NCI-H774 (cell line): Measurements from ENCODE around the gene SCN1A.
"Not testable (repeated sequence)": the region's sequence is repeated elsewhere in the genome, so short reads cannot be mapped to it uniquely, and the experiment has no call there.

Experiments used
- DNase-seq: peaks from one replicate; lab custom pipeline; 2025; lab: John Stamatoyannopoulos, UW

Gene SCN1A

DNA sequence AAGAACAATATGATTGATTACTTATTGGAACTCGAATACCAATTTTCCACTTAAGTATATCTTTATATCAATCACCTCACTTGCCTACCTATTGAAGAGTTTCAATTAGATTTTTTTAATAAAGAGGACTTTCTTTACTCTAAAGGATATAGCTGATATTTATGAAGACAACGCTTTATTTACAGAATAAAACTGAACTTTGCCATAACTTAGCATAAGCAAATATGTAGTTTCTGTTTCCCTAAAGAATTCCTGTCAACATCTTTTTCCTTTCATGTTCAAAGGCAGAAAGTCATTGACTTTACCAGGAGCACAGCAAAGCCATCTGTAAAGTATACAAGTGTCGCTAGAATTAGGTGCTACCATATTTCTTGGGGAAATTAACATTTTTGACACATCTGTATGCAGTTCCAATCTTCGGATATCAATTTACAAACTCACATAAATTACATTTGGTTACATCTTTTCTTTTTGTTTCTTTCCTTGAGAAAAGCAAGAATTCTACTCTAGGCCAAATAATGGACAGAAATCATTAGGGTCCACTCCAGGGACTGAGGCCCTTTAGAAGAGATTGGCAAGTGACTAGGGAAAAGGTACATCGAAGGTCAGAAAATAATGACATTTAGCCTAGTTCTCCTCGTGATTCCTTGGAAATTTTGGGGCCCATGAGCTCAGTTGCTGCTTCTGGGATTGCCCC, 7.5 kb upstream of the SCN1A start:
- no peak for DNase-seq

DNA sequence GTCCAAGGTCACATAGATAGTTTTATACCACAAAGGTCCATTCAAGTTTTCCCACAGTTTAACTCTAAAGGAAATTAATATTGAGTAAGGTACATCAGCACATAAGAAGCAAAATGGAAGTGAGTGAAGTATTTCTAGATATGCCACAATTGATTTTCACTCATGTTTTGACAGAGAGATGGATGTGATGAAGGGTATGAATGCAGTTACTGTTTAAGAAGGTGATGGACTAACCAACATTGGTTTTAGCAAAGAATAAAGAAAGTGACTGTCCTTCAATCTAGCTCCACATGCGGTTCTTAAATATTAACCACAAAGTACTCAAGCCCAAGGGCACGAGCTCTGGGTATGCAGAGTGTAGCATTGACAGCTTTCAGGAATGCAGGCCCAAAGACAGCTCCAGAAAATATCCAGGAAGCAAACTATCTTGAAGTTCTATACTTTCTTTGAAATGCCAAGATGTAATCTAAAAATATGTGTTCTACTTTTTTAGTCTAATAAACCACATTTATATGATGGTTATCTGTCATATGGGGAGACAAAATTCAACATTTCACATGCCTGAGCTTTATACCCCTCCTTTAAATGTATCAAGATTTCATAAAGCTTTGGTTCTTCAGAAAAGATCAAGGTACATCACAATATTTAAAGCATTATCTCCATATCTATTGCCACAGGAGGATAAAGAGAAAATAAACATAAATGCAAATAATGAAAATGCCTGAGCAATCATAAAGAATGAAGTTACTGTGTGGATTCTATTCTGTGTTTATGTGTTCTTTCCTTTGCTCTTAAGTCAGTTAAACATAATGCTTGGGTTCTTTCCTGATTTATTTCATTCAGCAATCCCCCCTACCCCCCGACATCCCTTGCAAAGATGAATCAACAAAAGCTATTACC, 6.7 kb upstream of the SCN1A start:
- DNase-seq: no peak

DNA sequence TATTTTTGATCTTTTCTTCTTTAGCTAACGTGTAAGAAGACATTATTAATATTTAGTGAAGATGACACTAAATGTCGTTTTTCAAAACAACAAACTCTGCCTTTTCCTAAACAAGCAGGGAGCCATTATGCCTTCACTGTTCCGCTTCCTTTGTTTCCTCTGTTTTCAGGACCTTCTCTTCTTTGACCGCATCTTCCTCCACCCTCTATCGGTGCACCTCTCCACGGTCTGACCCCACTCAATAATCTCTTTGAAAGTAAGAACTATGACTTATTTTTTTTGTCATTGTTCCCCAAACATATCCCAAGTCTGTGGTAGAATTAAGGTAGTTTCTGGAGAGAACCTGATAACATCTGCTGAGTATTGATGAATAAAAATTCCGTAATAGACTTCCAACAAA, 5.8 kb upstream of the SCN1A start:
- DNase-seq: no peak

DNA sequence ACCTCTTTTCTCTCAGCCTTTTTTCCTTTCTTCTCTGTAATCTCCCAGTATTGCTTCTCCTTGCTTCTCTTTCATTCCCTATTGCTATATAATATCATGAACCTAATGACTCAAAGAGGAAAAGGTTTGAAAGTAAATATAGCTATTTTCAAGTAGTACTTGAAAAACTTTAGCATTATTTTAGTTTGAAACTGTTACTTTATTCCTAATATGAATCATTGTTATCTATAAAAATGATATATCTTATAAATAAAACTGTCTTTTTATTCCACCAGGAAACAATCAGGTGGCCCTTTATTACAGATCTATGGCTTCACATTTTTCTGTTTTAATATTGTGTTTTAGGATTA, 311 bp upstream of the SCN1A start:
- DNase-seq: no peak

DNA sequence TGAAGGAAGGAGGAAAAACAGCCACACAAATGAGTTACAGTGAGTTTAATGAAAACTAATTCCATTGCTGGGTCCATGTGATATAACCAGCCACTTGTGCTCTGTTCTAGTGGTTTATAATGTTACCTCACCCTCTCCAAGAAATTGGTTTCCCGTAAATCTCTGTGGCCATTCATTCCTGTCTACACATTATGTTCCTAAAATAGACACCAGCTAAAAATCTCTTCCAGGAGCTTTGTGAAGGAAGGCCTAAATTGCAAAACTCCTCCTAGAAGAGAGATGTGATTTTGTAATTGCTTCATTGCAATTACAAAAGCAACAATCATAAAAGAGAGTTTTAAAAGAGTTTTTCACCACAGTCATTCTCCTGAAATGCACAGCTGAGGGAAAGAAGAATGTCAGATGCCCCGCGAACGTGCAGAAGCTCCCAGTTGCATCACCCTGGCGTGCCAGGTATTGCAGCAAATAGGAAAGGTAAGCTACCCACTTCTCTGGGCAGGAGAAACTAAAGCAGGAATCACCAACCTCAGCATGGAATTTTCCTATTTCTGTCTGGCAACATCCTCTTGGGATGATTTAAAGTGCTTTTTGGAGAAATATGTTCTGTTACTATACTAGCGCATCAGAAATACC, 1.7 kb downstream of the SCN1A start:
- no peak for DNase-seq

DNA sequence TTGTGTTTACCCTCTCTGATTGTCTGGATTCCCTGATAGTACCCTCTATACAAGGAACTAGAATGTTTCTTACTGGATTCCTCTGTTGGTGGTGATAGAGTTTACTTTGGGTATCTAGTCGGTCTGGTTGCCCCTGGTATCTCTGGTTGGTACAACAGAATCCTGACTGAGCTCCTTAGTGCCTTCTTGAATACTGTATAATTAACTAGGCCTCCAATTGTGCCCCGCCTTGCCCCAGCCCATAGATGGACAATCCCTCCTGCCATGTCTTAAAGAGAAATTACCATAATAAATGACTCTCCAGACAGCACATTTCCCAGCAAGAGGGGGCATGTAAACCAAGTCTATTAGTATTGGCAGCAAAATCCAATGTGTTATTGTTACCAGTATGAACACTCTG, 2.3 kb downstream of the SCN1A start:
- DNase-seq: no peak

DNA sequence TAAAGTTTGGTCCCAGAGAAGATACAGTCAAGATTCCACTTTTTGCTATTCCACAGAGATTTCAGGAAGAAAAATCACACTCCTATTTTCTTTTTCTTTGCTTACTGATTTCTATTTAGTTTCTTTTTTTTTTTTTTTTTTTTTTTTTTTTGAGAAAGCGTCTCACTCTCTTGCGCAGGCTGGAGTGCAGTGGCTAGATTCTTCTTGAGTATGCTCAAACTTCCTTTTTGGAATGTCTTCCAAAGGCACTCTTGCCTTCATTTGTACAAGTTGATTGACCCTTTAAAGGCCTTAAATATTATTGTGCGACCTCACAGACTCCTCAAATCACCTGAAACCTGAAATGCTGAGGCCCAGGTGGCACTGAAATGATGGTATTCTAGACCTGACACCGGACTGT, 9.6 kb downstream of the SCN1A start:
- no peak for DNase-seq

DNA sequence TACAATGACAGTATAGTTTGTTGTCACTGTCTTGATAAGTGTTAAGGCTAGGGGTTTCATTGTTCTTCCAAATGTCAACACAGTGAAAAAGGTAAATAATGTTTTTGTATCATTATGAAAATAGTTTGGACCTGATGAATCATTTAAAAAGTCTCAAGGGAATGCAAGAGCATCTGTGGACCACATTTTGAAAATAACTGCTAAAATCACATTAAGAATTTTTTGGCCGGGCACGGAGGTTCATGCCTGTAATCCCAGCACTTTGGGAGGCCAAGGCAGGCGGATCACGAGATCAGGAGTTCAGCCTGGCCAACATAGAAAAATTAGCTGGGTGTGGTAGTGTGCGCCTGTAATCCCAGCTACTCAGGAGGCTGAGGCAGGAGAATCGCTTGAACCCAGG, 10.3 kb downstream of the SCN1A start:
- DNase-seq: no peak

DNA sequence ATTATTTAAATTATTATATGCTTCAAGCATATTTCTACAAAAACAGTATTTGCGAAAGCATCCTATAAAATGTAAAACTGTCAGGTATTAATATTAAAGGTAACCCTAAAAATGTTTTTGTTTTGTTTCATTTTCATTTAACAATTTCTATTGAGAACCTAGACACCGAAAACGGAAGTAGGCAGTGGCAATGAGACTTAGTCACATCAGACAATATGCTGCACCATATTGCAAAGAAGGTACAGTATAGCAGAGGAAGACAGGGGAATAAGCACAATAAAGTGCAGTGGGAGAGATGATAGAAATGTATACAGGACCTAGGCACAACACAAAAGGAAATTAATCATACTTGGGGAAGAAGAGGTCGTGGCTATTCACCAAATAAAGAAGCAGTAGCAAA, 12.2 kb downstream of the SCN1A start:
- DNase-seq: no peak

DNA sequence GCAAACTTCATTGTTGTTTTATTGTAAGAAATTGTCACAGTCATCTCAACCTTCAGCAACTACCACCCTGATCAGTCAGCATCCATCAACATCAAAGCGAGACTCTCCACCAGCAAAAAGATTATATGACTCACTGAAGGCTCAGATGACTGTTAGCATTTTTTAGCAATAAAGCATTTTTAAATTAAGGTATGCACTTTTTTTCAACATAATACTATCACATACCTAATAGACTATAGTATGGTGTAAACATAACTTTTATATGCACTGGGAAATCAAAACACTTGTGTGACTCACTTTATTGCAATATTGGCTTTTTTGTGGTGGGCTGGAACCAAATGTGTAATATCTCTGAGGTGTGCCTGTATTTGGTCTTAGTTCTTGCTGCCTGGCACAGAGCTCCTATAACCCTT, 15.6 kb downstream of the SCN1A start:
- no peak for DNase-seq

DNA sequence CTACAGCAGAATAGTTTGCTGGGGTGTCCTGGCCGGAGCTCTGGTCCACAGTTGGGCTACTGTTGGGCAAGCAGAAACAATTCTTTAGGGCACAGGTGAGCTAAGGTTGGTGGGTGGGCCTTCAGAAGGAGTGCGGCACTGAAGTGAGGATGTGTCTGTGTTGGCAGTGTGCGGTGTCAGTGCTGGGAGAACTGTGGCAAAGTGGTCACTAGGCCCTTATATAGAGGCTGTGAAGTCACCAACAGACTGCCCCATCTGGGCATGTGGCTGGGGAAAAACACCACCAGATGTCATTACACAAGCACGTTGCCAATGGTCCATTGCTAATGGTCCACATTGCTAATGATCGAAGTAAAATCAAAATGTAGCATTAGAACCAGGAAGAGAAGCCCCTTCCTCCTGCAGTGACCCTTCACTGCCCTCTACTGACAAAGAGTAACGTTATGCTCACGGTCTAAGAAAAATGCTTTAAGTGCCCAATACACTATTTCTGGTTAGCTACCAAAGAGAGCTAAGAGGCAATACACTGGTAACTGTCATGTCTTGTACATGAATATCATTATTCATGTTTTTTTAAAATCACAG, 21.3 kb downstream of the SCN1A start:
- DNase-seq: no peak

DNA sequence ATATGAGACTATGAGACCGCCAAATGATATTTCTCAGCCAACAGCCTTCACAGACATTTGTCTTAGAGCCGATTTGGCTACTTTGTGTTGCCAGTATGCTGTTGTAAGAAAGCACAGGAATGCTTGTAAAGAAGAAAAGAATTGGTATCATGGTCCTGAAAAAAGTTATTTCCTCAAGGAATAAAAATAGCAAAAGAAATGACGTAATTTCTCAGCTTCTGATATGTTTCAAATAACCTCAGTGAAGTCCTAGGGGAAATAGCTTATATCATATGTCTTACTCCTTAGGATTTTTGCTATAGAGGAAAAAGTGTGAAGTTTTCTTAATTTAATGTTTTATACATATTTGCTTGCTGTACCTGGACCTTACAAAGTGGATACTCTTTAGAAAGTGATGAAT, 23.0 kb downstream of the SCN1A start:
- no peak for DNase-seq

DNA sequence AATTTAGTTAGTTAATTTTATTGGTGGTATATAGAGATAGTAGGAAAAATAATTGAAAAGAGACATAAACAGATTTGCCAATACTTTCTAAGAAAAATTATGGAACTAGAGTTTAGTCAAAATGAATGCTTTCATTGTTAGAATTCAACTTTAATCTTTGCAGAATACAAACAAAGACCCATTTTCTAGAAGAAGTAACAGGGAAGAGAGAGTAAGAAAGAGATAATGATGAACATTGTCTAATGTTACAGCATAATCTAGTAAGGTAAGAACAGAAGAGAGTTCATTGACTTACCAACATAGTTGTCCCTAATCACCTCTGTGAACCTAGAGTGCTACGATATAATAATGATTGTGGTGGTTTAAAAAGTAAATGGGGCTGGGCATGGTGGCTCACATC, 23.7 kb downstream of the SCN1A start:
- DNase-seq: no peak

DNA sequence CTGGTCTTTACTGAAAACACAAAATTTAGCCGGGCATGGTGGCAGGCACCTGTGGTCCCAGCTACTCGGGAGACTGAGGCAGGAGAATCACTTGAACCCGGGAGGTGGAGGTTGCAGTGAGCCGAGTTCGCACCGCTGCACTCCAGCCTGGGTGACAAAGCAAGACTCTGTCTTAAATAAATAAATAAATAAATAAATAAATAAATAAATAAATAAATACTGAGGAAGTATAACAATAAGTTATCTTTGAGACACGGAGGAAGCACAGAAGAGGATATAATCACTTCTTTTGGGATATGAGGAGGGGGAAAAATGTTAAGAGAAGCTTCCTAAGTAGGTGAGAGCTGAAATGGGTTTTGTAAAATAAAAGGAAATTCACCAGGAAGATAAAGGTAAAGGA, 24.5 kb downstream of the SCN1A start:
- not testable (repeated sequence) for DNase-seq

DNA sequence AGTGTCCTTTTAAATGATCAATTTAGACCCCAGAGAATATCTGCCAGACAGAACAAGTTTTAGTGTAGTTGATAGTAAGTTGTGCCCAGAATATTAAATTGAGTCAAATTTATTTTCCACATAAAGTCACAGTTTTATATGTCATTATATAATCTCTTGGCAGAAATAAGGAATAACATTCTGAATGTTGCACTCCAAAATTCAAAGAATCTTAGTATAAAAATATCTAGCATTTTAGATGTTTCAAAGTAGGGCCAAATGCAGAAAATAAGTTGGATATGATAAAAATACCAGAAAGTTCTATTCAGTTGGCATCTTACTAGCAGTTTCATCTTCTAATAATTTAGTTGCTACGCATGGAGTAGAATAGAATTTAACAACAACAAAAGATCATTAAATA, 33.5 kb downstream of the SCN1A start:
- no peak for DNase-seq

DNA sequence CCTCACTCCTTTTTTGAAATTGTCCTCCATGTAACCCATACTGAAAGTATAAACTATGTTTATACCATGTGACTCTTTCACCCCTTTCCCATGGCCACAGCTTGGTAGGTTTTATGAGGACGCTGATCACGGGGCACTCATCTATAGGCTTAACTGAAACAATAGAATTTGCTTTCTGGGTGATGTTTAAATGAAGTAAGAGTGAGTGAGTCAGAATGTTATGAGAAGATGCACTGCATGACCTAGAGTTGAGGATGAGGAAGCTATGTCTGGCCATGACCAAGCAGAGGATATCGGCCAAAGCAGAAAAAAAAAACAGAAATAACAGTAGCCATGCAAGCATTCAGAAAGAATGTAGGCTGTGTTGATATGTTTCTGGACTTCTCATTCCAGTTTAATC, 34.9 kb downstream of the SCN1A start:
- no peak for DNase-seq

DNA sequence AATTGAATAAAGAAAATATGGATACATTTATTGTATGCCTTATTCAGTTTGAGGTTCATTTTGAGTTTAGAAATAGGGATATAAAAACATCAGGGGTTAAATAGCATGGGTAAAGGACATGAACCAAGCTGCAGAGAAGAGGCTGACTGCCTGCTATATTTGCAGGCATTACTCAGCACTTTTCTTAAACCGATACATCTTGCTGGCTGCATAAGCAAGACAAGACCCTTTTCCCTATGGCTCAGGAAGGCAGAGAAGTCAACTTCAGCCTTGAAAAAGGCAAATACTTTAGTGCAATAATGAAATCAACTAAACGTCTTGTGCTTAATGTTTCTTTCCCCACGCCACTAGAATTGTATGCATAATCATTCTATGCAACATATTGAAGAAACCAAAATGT, 36.4 kb downstream of the SCN1A start:
- DNase-seq: no peak

DNA sequence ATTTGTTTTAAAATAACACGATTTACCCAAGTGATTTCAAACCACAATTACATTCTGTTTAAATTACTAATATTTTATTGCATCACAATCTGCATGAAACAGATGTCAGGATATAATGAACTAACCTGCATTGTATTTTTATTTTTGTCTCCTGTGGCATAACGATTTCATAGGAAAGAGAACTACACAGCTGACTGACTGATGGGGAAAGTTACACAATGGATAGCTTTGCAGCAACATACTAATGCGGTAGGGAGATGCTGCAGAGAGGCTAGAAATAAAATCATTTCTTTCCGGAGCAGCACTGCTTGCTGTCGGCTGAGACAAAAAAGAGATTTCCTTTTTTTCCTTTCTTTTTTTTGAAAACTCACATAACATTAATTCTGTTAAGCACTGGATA, 36.9 kb downstream of the SCN1A start:
- peak; percentile 0 for DNase-seq

DNA sequence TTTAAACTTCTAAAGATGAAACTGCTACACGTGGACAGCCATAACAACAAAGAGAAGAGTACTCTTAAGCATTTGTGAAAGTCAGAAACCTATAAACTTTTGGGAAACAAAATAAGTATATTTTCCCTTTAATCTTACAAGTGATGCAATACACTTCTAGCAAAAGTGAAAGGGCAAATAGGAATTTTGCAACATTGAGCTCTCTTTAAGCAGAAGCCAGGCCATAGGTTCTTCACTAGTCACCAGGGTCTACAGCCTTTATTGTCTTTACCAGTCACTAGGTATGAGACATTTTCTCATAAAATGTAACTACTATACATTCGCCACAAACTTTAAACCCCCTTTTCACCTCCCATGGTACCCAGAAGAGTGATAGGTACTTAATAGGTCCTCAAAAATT, 37.5 kb downstream of the SCN1A start:
- no peak for DNase-seq

DNA sequence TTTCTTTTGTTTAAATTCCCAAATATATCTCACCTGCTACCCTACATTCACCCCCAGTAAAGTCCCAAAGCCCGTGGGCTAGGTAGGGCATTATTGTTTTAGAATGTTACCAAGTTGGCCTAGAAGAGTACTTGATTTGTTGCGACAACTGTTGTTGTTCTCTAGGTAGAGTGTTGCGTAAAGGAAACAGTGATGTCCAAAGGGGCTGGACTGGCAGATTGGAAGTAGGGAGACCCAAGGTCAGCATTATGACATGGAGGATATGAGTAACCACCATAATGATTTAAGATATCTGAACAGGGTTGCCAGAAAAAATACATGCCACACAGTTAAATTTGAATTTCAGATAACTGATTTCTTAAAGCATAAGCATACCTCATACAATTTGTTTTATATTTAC, 39.2 kb downstream of the SCN1A start:
- no peak for DNase-seq

DNA sequence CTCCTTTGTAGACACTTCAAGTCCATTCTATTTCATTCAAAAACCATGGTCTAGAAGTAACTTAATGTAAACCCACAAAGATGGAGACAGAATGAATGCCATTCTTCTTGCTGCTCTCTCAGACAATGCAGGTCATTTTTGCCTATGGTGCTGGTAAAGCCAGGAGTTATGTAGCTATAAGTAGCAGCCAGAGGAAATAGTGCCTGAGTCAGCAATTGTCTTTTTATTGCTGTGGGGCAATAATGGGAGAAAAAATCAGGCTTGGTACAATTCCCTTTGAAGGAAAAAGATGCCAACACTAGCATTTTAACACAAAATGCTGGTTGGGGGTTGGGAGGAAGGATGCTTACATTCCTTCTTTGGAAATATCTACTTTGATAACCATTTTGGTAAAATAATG, 43.5 kb downstream of the SCN1A start:
- DNase-seq: no peak

DNA sequence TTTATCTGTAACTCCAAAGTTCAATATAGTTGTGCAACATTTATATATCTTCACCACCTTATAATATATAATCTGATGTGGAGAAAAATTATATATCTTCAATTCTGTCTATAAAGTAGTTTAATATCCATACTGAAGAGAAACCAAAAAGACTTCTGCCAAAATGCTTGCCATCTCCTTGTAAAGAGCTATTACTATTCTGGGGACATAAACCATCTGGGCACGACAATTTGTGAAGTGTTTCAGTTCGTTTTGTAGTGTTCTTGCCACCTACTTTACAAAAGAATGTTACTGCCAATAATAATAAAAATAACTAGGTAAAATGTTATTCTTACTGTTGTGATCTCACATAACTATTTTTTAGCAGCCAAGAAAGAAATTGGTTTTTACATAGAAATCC, 45.1 kb downstream of the SCN1A start:
- no peak for DNase-seq

DNA sequence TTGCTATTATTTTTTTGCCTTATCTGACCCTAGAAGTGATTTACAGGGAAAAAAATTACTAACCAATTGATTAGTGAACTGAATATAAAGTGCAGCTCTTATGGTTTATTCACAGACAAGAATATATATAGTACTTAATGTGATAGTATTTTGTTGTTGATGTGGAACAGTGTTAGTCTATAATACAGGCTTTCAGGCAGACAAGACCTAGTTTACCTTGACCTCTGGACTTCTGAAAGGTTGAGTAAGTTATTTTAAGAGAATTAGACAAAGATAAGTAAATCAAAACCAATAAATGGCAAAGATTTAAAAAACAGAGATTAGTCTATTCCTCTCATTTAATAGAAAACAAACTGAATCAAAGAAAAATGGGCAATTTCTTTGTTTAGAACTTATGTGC, 46.0 kb downstream of the SCN1A start:
- DNase-seq: no peak
